ENCODE results near the gene ATP6AP1.

ATP6AP1 gene

GRCh38 chrX:154484255-154485149 is 56.0 kb downstream of the ATP6AP1 start:
- H3K4me3 ChIP-seq: no peak overlapping the region
- peak overlapping the region in 1 of 21 experiments; percentile 1 for H3K27ac ChIP-seq

GRCh38 chrX:154485150-154486051 is 56.9 kb downstream of the ATP6AP1 start:
- H3K27ac ChIP-seq: peak overlapping the region; percentile 22 to 91 (median 81)
- H3K4me3 ChIP-seq: peak overlapping the region; percentile 52 to 65 (median 58)

DNA sequence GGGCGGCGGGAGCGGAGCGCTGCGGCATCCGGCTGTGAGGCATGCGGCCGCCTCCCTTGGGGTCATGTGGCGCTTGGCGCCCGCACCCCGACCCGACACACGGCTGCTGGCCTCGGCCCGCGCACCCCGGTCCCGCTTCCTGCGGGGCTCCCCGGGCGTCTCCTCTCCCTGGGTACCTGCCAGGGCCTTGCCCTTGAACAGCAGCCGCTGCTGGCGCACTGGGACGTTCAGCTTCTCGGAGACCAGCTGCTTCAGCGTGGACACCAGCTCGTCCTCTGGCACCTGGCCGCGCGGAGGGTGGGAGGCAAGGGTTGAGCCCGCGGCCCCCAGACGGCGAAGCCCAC is 57.5 kb downstream of the ATP6AP1 start:
- peak overlapping the region; percentile 22 to 91 (median 81) for H3K27ac ChIP-seq
- peak overlapping the region; percentile 52 to 65 (median 58) for H3K4me3 ChIP-seq

All from skin epidermis (tissue), 12 donors.